ENCODE measurements around the gene AAGAB.

The AAGAB gene

DNA sequence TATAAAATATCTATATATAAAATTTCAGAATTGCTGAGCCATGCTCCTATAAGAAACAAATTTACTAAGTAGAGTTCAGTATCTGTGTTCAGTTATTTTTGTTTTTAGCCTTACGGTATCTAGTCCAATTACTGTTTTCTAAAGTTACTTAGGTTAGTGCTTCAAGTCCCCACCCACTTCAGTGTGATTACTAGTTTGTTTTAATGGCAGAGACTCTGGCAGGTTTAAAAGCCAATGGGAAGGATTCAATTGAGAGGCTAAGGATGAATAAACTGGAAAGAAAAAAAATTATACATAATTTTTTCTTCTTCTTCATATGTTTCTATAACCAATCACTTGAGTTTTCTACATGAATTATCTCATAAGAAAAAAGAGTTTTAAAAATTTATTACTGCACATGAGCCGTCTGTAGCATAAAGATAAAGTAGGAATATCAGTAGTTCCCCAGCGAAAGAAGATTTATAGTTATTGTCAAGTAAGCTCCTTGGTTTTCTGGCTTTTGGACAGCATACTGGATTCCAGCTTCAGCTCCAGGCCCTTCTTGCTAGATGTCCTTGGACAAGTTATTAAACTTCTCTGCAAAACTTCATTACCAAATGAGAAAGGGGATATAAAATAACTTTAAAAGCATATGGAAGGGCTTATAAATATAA, 46.8 kb downstream of the AAGAB start:
- no peak for DNase-seq

DNA sequence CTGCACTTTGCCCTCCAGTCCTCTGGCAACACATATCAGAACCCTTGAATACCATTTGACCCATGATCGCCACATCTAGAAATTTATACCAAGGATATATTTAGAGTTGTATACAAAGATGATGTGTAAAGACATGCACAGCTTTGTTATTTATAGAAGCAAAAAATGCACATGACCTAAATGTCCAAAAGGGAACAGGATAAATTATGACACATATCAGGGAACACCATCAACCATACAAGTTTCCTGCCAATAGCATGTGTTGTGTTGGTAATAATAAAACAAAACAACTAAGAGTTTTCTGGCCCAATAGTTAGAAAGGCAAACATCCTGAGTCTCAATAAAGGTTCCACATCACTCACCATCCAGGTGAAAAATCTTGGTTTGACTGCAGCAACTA, 51.5 kb downstream of the AAGAB start:
- DNase-seq = no peak

DNA sequence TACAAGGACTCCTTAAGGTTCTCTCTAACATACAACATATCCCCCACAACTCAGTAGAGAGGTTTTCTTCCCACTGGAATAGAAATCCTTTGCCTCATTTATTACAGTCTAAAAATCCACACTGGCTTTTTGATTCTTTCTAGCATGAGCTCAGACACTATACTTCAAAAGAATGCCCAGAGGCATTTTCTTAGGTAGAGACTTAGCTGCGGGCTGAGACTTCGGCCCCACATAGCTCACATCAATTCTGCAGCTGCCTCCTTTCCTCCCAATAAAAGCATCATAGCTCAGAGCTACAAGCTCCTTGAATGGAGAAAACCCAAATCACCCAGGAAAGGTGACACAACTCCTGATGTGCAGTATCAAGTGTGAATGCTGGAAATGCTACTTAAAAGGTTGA, 52.4 kb downstream of the AAGAB start:
- DNase-seq = no peak

DNA sequence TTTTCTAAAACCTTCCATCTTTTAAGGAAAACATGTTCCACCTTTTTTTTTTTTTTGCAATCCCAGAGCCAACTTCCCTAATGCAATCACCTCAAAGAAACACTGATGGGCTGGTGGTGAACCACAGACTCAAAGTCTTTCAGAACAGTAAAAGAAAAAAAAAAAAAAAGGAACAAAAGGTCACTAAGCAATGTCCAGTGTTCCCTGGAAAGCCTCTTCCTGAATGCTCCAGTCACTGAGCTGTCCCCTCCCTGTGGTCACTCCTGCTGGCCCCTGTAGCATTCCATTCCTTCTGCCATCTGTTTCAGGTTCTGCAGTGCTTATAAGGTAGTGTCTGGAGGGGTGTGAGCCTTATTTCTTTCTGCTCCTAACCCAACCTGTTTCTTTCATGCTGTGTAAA, 53.3 kb downstream of the AAGAB start:
- no peak for DNase-seq

DNA sequence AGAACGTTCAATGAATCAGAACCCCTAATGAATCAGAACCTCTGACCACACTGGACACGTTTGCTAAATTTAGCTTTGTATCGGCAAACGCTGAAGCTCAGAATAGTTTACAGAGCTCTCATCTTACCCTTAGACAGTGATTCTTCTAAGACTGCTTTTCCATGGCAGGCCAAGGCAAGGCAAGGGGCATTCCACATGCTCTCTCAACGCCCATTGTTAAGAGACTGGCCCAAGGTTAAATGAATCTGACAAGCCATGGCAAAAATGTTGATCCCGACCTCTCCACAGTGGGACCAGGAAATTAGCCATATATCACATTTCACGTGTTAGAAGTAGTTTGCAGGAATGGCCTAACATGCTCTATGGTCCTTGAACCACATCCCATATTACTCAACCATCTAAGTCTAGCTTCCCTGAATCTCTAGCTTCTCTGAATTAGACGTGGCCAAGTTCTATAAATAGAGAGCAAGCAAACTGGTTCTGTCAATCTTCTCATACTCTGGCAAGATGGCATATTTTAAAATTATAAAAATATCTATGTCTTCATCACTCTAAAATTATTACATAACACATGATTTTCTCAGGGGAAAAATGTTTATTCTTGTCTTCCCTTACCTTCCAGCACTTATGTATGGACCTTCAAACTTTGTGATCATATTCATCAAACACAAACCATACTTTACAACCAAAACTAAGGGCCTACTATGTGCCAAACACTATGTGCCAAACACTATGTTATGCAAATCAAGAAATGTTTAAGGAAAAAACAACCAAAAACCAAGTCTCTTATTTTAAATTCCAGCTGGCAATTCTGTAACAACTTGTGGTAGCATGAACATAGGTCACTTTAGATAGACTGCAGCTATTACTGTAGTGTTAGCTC, 54.3 kb downstream of the AAGAB start:
- DNase-seq = no peak

DNA sequence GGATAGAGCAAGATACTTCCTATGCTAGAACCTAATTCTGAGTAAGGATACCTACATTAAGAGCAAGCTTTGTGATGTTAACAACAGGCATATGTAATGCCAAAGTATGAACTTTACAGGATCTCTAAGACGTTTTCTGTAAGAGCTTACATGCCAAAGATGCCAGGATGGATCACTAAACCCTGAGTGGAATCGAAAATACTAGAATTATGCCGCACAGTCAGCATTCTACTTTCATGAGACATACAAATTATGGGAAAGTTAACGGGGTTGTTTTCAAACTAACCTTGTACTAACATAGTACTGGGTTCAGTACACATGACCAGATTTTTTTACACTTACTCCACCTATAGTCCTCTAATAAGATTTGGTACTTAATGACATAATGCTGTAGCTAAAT, 55.1 kb downstream of the AAGAB start:
- DNase-seq = no peak

DNA sequence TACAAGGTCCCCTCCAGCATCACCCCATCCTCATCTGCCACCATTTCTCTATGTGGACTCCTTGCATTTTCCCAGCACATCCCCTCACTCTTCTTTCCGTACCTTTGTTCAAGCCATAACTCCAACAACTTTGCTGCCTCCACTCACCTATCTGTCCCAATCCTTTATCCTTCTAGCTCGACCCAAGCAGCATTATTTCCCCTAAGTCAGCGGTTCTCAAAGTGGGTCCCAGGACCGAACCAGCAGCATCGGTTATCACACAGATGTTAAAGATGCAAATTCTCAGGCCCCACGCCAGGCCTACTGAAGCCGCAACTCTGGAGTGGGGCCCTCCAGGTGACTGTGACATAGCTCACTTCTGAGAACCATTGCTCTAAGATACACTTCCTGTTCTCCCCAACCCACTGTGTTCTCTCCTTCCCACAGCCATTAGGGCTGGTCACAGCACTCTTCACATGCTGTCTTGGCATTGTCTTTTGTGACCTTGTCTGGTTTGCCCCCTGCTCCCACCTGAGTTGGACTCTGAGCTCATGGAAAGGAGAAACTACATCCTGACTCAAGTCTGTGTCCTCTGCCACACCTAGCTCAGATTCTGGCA, 56.2 kb downstream of the AAGAB start:
- DNase-seq = no peak

DNA sequence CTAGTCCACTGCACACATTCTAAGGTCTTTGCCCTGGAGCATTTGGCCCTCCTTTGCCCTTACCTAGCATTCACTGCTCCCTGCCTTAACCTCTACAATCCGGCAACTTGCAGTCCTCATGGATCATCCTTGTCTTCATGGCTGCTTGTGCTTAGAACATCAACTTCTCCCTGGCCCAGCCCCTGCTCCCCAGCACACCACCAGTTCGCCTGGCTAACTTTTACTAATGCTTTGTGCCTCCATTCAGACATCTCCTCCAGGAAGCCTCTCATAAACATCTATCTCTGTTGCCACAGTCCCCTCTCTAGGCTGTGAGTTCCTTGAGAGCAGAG, 57.1 kb downstream of the AAGAB start:
- DNase-seq = no peak

DNA sequence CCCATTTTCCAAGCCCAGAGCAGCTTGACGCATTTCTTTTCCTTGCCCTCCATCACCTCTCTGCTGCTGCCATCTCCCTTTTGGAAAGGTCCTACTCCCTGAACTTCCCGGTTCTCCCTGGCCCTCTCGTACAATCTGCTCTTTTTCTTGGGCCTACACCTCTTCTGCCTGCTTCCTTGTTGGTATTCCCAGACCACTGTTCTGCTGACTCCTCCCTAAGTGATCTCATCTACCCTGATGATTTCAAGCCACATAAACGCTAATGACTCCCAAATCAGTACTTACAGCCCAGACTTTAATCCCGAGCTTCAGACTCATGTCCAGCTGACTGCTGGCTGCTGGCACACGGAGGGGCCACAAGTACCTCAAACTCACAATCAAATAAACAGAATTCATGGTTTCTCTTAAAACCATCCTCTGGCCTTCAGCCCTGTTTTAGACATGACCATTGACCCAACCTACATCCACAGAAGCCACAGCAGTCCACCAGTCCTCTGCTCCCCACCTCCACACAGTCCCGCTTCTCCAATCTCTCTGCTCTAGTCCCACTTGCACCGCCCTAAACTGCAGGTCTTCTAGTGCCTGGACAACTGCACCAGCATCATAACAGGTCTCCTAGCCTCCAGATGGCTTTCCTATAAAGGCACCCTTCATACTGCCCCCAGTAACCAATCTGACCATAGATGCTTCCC, 57.6 kb downstream of the AAGAB start:
- DNase-seq = no peak

DNA sequence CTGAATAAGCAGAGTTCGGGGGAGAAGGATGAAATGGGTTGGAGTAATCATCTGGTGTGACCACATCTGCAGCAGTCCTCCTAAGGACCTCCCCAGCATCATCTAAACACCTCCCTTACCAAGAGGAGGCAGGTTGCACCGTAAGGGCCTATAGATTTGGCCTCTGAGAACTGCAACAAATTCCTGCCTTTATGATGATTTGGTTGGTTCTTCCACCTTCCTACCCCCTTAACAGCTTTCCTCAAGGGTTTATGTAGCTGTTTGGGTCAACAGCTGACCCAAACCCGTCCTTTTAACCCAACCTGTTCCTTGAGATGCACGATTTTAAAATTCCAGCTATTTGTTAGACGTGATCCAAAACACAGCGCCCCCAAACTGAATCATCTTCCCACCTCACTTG, 58.2 kb downstream of the AAGAB start:
- DNase-seq = no peak

DNA sequence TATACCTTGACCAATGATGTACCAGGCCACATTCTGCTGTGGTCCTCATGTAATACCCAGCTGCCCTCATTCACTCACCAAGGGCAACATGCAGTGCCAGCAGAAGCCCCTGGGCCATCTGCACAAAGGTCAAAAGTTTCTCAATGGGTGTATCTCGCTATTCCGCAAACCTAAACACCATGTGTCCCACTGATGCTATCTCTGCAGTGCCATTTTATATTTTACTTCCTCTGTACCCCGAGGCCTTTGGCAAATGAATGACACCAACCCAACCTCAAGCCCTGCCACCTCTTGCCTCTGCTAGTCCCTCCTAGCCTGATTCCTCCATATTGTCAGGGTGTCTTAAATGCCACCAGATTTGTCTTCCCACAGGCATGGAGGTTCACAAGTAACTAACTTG, 59.2 kb downstream of the AAGAB start:
- no peak for DNase-seq

DNA sequence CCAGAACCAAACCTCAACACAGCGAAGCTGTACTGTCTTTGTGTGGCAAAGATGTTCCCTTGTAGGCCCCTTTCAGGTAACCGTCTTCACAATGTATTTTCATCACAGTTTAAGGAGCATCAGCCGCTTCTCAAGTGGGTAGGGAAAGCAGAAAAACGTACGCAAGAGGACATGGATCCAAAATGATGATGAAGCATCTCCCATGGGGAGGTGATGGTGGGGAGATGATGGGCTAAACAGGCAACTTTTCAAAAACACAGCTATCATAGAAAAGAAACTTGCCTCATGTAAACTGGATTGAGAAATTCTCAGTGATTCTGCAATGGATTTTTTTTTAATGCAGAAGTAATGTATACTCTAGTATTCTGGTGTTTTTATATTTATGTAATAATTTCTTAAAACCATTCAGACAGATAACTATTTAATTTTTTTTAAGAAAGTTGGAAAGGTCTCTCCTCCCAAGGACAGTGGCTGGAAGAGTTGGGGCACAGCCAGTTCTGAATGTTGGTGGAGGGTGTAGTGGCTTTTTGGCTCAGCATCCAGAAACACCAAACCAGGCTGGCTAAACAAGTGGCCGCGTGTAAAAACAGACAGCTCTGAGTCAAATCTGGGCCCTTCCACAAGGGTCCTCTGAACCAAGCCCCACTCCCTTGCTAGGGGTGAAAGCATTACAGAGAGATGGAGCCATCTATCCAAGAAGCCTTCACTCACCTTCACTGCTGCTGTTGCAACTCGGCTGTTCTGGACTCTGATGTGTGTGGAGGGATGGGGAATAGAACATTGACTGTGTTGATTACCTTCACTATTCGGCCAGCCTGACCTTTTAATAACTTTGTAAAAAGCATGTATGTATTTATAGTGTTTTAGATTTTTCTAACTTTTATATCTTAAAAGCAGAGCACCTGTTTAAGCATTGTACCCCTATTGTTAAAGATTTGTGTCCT, 60.0 kb downstream of the AAGAB start:
- no peak for DNase-seq

DNA sequence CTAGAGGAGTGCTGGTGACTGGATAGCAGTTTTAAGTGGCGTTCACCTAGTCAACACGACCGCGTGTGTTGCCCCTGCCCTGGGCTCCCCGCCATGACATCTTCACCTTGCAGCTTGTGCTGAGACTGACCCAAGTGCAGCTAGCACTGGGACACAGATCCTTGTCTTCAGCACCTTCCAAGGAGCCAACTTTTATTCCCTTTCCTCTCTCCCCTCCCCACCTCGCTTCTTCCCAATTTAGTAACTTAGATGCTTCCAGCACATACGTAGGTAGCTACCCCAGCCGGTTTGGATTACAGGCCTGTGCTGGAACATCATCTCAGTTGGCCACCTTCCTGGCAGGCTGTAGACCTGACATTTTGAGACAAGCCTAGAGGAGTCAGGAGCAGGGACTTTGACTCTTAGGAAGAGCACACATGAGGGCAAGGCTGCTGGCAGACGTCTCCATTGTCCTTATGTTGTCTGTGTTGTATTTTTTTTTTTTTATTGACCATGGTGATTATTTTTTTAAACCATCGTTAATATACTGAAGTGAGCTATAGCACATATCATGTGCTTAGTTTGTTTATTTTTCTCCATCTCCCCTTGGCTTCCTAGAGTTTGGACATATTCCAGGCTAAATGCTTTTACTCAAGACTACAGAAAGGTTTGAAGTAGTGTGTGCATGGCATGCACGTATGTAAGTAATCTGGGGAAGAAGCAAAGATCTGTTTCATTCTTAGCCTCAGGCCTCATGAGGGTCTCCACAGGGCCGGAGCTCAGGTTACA, 61.1 kb downstream of the AAGAB start:
- DNase-seq = no peak

DNA sequence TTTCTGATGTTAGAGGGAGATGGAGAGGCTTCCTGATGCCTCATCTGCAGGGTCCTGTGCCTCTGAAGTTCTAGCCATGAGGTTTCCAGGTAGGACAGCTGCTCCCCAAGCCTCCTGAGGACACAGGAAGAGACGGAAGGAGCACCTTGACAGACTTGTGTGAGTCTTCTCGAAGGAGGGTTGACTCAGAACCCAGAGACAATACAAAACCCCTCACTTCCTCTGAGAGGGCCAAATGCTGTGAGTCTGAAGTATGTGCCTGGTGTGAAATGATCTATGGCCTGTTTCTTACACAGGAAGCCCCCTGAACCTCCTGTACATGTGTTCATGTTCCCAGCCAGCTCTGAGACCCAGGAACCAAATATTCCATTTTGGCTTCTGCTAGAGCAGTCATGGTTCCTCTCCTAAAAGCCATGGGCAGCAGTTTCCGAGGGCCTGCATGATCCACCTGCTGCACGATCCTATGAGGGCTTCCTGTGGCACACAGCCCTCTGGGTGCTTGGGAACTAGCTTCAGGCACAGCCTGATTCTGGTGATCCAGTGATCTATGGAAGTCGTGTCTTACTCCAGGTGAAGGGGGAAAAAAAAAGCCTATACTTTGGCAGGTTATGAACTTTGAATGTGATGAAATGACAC, 62.2 kb downstream of the AAGAB start:
- no peak for DNase-seq

DNA sequence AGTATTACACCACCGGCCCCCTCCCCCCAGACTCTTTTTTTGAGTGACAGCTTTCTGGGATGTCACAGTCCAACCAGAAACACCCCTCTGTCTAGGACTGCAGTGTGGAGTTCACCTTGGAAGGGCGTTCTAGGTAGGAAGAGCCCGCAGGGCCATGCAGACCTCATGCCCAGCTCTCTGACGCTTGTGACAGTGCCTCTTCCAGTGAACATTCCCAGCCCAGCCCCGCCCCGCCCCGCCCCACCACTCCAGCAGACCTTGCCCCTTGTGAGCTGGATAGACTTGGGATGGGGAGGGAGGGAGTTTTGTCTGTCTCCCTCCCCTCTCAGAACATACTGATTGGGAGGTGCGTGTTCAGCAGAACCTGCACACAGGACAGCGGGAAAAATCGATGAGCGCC, 63.6 kb downstream of the AAGAB start:
- DNase-seq = no peak

DNA sequence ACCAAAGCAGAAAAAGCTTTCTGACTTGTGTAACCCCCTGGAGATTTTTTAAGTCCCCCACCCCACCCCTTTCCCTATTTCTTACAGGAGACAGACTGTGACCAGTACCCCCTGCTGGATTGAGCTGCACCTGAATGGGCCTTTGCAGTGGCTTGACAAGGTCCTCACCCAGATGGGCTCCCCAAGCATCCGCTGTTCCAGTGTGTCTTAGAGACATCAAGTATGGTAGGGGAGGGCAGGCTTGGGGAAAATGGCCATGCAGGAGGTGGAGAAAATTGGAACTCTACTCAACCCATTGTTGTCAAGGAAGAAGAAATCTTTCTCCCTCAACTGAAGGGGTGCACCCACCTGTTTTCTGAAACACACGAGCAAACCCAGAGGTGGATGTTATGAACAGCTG, 64.1 kb downstream of the AAGAB start:
- DNase-seq = no peak

DNA sequence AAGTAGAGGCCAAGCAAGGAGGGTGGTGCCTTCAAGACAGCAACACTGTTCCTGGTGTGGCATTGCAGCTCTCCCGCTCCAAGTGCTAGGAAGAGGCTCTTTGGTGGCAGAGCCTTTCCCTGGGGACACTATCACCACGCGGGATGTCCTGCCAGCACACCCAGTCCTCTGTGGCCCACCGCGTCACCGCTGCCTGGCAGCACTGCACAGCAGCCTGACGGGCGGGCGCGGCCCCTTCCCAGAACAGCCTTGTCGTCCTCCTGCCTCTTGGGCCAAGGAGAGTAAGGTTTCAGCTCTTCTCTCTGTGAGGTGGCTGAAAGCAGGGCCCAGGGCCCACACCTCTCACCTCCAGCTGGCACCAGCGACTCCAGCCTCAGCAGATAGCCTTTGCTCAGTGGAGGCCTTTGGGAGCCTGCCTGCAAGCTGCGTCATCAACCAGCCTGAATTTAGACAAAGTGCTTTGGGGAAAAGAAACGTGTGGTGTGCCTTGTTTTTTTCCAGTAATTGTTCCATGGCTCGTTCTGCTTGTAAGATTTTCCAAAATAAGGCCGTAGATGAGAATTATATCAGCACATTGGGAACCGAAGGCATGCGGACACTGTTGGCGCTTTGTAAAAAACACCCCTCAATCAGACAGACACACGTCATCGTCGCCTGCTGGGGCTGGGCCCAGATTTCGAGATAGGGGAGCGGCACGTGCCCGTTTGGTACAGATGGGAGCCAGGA, 65.0 kb downstream of the AAGAB start:
- DNase-seq = no peak

DNA sequence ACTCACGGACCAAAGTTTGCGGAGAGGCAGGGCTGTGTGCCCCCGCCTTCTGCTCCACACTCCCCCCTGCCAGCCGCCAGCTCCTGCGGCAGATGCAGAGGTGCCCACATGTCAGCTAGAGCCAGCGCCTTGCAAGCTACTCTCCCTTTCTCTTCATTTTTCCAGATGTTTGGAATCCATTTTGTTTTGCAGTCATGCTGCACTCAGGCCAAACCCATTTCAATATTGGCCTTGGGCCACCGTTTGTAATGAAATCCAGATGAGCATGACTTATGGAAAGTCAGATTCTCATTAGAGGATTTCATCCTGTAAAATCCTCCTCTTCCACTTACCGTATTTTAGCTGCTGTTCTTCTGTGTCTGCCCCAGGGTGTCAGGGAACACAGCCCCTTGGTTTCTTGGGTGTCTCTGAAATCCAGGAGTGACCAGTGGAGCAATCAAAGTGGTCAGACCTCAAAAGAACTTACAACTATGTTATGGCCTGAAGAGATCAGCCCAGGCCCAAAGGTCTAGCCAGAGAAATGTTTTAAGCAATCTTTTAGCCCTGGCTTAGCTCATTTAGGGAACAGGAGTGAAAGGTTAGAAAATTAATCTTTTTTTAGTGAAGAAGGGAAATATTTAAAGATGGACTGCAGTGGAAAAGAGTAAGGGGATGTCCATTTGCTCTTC, 65.8 kb downstream of the AAGAB start:
- DNase-seq = no peak

DNA sequence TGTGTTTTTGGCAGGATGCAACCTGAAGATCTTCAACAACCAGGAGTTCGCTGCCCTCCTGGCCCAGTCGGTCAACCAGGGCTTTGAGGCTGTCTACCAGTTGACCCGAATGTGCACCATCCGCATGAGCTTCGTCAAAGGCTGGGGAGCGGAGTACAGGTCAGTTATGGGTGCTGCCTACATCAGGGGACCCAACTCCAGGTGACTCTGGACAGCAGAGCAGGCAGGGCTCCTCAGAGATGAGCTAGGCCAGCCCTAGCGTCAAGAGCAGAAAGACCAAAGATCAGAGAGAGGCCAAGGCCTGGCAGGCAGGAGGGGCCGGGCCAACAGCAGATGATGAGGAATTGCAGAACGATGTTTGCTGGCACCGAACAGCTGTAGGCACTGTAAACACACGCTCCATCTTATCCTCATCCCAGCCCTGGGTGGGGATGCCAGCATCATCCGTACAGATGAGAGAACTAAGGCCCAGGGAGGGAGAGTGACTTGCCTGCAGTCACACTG, 67.1 kb downstream of the AAGAB start:
- no peak for DNase-seq

DNA sequence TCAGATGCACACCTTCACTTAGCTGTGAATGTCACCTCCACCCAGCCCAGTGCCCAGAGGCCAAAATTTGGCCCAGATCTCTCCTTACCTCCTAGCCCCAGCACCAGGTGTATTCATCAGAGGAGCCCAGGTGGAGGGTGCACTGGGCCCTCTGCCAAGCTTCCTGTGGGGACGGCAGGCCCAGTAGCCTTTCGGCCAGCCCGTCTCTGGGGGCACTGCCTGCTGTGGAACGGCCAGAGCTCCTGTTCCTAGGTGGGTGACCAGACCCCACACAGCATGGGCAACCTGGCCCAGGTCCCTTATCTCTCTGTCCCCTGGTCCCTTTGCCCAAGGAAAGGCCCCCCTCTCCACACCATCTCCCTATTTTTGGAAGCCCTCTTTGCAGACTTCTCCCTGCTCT, 67.8 kb downstream of the AAGAB start:
- no peak for DNase-seq

Measured in NCI-H146 (cell line).